Skeletal muscle satellite cell (primary cell): Measurements from ENCODE around the gene U2AF1L4.

ENCODE experiments used
- H3K27me3 ChIP-seq: 2 replicates; pipeline ENCODE4 v1.7.0; 2013; ENCODE audit warnings: low read length; ENCODE audit not compliant: control insufficient read depth, insufficient read depth
- H3K36me3 ChIP-seq: 2 replicates; pipeline ENCODE4 v1.7.0; 2013; ENCODE audit warnings: mild to moderate bottlenecking, control low read depth, low read length; ENCODE audit not compliant: insufficient read depth
- H3K4me1 ChIP-seq: 2 replicates; pipeline ENCODE4 v1.7.0; 2013; ENCODE audit warnings: low read length; ENCODE audit not compliant: control insufficient read depth, insufficient read depth
- H3K4me2 ChIP-seq: 2 replicates; pipeline ENCODE4 v1.7.0; 2013; ENCODE audit warnings: mild to moderate bottlenecking, low read length
- H3K4me3 ChIP-seq: 2 replicates; pipeline ENCODE4 v1.7.0; 2013; ENCODE audit warnings: low read length
- H3K9ac ChIP-seq: 2 replicates; pipeline ENCODE4 v1.7.0; 2013; ENCODE audit warnings: mild to moderate bottlenecking, low read depth, low read length, moderate library complexity
- H3K9me3 ChIP-seq: replicated peaks from 2 replicates; pipeline ENCODE4 v1.7.0; 2013; ENCODE audit warnings: mild to moderate bottlenecking, control low read depth, low read length

The U2AF1L4 gene

GRCh38 chr19:35733180-35734125 lies 11.8 kb downstream of the U2AF1L4 start:
- H3K9me3 ChIP-seq: no peaks in the 10 kb centered on the region
- H3K36me3 ChIP-seq: peaks cover 82% of the 10 kb centered on the region
- H3K9ac ChIP-seq: no peak overlapping the region
- no peaks in the 10 kb centered on the region for H3K4me1 ChIP-seq
- H3K27me3 ChIP-seq: no peaks in the 10 kb centered on the region
- no peak overlapping the region for H3K4me2 ChIP-seq
- H3K4me3 ChIP-seq: no peak overlapping the region

- Histone ChIP-seq H3K27me3 (no peaks in the 10 kb centered on the region), H3K36me3 (peaks cover 83% of the 10 kb centered on the region), H3K4me2 (no peak overlapping the region), H3K4me3 (no peak overlapping the region), H3K9me3 (no peaks in the 10 kb centered on the region), H3K4me1 (no peaks in the 10 kb centered on the region), H3K9ac (no peak overlapping the region)
These were observed 12.6 kb downstream of the U2AF1L4 start for GRCh38 chr19:35732540-35733179.

GRCh38 chr19:35731779-35732405 lies 13.3 kb downstream of the U2AF1L4 start:
- no peaks in the 10 kb centered on the region for H3K4me1 ChIP-seq
- H3K4me2 ChIP-seq: no peak overlapping the region
- H3K36me3 ChIP-seq: peaks cover 87% of the 10 kb centered on the region
- no peaks in the 10 kb centered on the region for H3K27me3 ChIP-seq
- no peaks in the 10 kb centered on the region for H3K9me3 ChIP-seq
- H3K9ac ChIP-seq: no peak overlapping the region
- H3K4me3 ChIP-seq: no peak overlapping the region

- Histone ChIP-seq H3K4me1 (no peaks in the 10 kb centered on the region), H3K4me3 (no peak overlapping the region), H3K27me3 (no peaks in the 10 kb centered on the region), H3K9ac (no peak overlapping the region), H3K9me3 (no peaks in the 10 kb centered on the region), H3K4me2 (no peak overlapping the region), H3K36me3 (peaks cover 83% of the 10 kb centered on the region)
These were observed 13.9 kb downstream of the U2AF1L4 start for GRCh38 chr19:35731353-35731752.

GRCh38 chr19:35730326-35730725 lies 14.9 kb downstream of the U2AF1L4 start:
- H3K4me1 ChIP-seq: no peaks in the 10 kb centered on the region
- H3K36me3 ChIP-seq: peaks cover 90% of the 10 kb centered on the region
- H3K9ac ChIP-seq: no peak overlapping the region
- no peaks in the 10 kb centered on the region for H3K27me3 ChIP-seq
- H3K4me3 ChIP-seq: no peak overlapping the region
- H3K4me2 ChIP-seq: no peak overlapping the region
- no peaks in the 10 kb centered on the region for H3K9me3 ChIP-seq

GRCh38 chr19:35729763-35730162 lies 15.5 kb downstream of the U2AF1L4 start:
- H3K4me1 ChIP-seq: no peaks in the 10 kb centered on the region
- H3K9ac ChIP-seq: no peak overlapping the region
- no peak overlapping the region for H3K4me3 ChIP-seq
- H3K36me3 ChIP-seq: peaks cover 90% of the 10 kb centered on the region
- no peak overlapping the region for H3K4me2 ChIP-seq
- H3K9me3 ChIP-seq: no peaks in the 10 kb centered on the region
- H3K27me3 ChIP-seq: no peaks in the 10 kb centered on the region

GRCh38 chr19:35729021-35729420 lies 16.2 kb downstream of the U2AF1L4 start:
- Histone ChIP-seq H3K36me3 (peaks cover 88% of the 10 kb centered on the region), H3K4me2 (no peak overlapping the region), H3K9me3 (no peaks in the 10 kb centered on the region), H3K4me3 (no peak overlapping the region), H3K9ac (no peak overlapping the region), H3K27me3 (no peaks in the 10 kb centered on the region), H3K4me1 (no peaks in the 10 kb centered on the region)

GRCh38 chr19:35727956-35728706 lies 17.1 kb downstream of the U2AF1L4 start:
- peaks cover 89% of the 10 kb centered on the region for H3K36me3 ChIP-seq
- H3K27me3 ChIP-seq: no peaks in the 10 kb centered on the region
- no peak overlapping the region for H3K4me2 ChIP-seq
- H3K9ac ChIP-seq: no peak overlapping the region
- no peaks in the 10 kb centered on the region for H3K4me1 ChIP-seq
- H3K4me3 ChIP-seq: no peak overlapping the region
- H3K9me3 ChIP-seq: no peaks in the 10 kb centered on the region

- peaks cover 91% of the 10 kb centered on the region for H3K36me3 ChIP-seq
- H3K27me3 ChIP-seq: no peaks in the 10 kb centered on the region
- no peak overlapping the region for H3K4me3 ChIP-seq
- no peaks in the 10 kb centered on the region for H3K9me3 ChIP-seq
- H3K9ac ChIP-seq: no peak overlapping the region
- no peaks in the 10 kb centered on the region for H3K4me1 ChIP-seq
- no peak overlapping the region for H3K4me2 ChIP-seq
These were observed 17.9 kb downstream of the U2AF1L4 start for GRCh38 chr19:35727053-35727955.

- Histone ChIP-seq H3K4me1 (no peaks in the 10 kb centered on the region), H3K27me3 (no peaks in the 10 kb centered on the region), H3K36me3 (peaks cover 86% of the 10 kb centered on the region), H3K4me2 (no peak overlapping the region), H3K9ac (no peak overlapping the region), H3K9me3 (no peaks in the 10 kb centered on the region), H3K4me3 (no peak overlapping the region)
These were observed 19.9 kb downstream of the U2AF1L4 start for GRCh38 chr19:35725216-35725861.
